ENCODE results near the gene PPP1R9B. TPM values are rescaled to one million over a fixed set of nuclear protein-coding genes. Genes with fewer than 3 reads are reported as not detected.

The PPP1R9B gene
- total RNA-seq, 1 experiment from 2014 or later: 112 TPM

DNA sequence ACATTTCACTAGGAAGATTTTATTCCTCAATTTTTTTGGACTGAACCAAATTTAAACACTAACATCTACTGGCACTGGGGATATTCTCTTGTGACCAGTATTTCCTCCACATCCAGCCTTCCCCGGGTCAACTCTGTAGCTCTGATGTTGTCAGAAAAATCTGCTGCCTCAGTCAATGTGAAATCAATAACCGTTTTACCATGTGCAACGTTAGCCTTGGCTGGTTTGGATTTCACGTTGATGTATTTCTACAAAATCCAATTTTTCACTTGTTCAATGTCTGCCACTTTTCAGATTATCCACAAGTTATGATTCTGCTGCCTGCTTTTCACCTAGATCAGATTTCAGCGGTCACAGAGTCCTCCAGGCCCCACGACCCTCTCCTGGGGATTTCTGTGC, 22.5 kb upstream of the PPP1R9B start:
- no TSS peak for BruUV-seq (replicated peaks)
- ATAC-seq (no peak), DNase-seq (ENCODE audit: low read depth, low spot score) (no peak)
- H3K27ac ChIP-seq (ENCODE audit: low read depth, low read length): no peak overlapping the region
- H3K9ac ChIP-seq (ENCODE audit: low read length): no peak overlapping the region
- no peaks in the 10 kb centered on the region for H3K79me2 ChIP-seq (ENCODE audit: insufficient read depth, low read length)
- ChIA-PET CTCF (interaction anchor here (1.1 to 4.2 kb wide), 5 partner anchors 7 to 27 kb away, joined by 3 to 59 read pairs (median 8); partner anchors contain the start of gene SGCA), POLR2A (no interaction called here), RAD21 (ENCODE audit: low non-redundant PET in 1 of 2, low total read pairs in 2 of 2, uncharacterized antibody in 2 of 2, unreplicated experiment in 2 of 2) (no interaction called here)
- no peaks in the 10 kb centered on the region for H3K36me3 ChIP-seq (ENCODE audit: control insufficient read depth in 1 of 2, insufficient read depth in 2 of 2, low read length in 2 of 2)
- intact Hi-C loops (cut with micrococcal nuclease): no loop called here
- H3K9me3 ChIP-seq (ENCODE audit: control insufficient read depth in 1 of 2, insufficient read depth in 1 of 2, low read depth in 1 of 2, low read length in 2 of 2): no peaks in the 10 kb centered on the region
- H3K4me1 ChIP-seq (ENCODE audit: control insufficient read depth in 1 of 2, insufficient read depth in 2 of 2, low read length in 2 of 2): peaks cover 29 to 71% of the 10 kb centered on the region in 2 experiments
- no peaks in the 10 kb centered on the region for H4K20me1 ChIP-seq (ENCODE audit: insufficient read depth)
- H3K4me3 ChIP-seq (replicated peaks in 1 of 2; ENCODE audit: low read depth in 1 of 2, low read length in 2 of 2): no peak overlapping the region
- no peak for TF ChIP-seq ZNF274 (IDR thresholded peaks at IDR 0.05; ENCODE audit: low read depth, low read length)
- TF ChIP-seq YY1 (IDR thresholded peaks at IDR 0.05; ENCODE audit: extremely low read depth, insufficient replicate concordance, low read depth, low read length): no peak
- TF ChIP-seq, protein P1, sequence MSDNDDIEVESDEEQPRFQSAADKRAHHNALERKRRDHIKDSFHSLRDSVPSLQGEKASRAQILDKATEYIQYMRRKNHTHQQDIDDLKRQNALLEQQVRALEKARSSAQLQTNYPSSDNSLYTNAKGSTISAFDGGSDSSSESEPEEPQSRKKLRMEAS (IDR thresholded peaks at IDR 0.05): no peak
- H3K27me3 ChIP-seq (ENCODE audit: insufficient read depth, low read length): no peaks in the 10 kb centered on the region
- H2AFZ ChIP-seq (ENCODE audit: low read depth, low read length, poor library complexity, severe bottlenecking): no peak overlapping the region
- H3K4me2 ChIP-seq (ENCODE audit: low read length): no peak overlapping the region
- H3K9me2 ChIP-seq (ENCODE audit: insufficient read depth): no peaks in the 10 kb centered on the region

DNA sequence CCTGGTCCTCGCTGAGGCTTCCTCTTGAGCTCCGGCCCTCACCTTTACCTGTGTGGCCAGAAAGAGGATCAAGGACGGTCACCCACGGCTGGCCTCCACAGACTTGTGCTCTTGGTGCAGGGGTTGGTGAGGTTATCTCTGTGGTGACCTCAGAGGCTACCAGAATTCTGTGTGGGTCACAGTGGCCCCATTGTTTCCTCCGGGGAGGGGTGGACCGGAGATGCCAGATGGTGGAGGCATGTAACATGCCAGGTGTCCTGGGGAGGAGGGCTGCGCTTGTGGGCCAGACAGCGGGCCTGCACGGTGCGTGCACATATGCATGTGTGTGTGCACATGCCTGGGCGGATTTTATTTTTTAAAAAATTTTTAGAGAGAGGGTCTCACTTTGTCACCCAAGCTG, 21.7 kb upstream of the PPP1R9B start:
- Histone ChIP-seq H3K27ac (ENCODE audit: low read depth, low read length) (no peak overlapping the region), H2AFZ (ENCODE audit: low read depth, low read length, poor library complexity, severe bottlenecking) (no peak overlapping the region), H4K20me1 (ENCODE audit: insufficient read depth) (no peaks in the 10 kb centered on the region), H3K4me2 (ENCODE audit: low read length) (no peak overlapping the region), H3K27me3 (ENCODE audit: insufficient read depth, low read length) (no peaks in the 10 kb centered on the region), H3K36me3 (ENCODE audit: control insufficient read depth in 1 of 2, insufficient read depth in 2 of 2, low read length in 2 of 2) (no peaks in the 10 kb centered on the region), H3K4me1 (ENCODE audit: control insufficient read depth in 1 of 2, insufficient read depth in 2 of 2, low read length in 2 of 2) (peaks cover 22 to 63% of the 10 kb centered on the region in 2 experiments), H3K9me2 (ENCODE audit: insufficient read depth) (no peaks in the 10 kb centered on the region), H3K4me3 (replicated peaks in 1 of 2; ENCODE audit: low read depth in 1 of 2, low read length in 2 of 2) (no peak overlapping the region), H3K79me2 (ENCODE audit: insufficient read depth, low read length) (no peaks in the 10 kb centered on the region), H3K9ac (ENCODE audit: low read length) (no peak overlapping the region), H3K9me3 (ENCODE audit: control insufficient read depth in 1 of 2, insufficient read depth in 1 of 2, low read depth in 1 of 2, low read length in 2 of 2) (no peaks in the 10 kb centered on the region)
- DNase-seq (ENCODE audit: low read depth, low spot score): no peak
- POLR2A ChIA-PET: no interaction called here
- ATAC-seq: no peak
- BruUV-seq (replicated peaks): no TSS peak
- RAD21 ChIA-PET (ENCODE audit: low non-redundant PET in 1 of 2, low total read pairs in 2 of 2, uncharacterized antibody in 2 of 2, unreplicated experiment in 2 of 2): no interaction called here
- intact Hi-C loops (cut with micrococcal nuclease): no loop called here
- CTCF ChIA-PET: interaction anchor here (1.2 to 4.2 kb wide), 3 partner anchors 11 to 28 kb away, joined by 4 to 59 read pairs (median 8); no protein-coding TSS in a partner anchor
- TF ChIP-seq, protein P2, sequence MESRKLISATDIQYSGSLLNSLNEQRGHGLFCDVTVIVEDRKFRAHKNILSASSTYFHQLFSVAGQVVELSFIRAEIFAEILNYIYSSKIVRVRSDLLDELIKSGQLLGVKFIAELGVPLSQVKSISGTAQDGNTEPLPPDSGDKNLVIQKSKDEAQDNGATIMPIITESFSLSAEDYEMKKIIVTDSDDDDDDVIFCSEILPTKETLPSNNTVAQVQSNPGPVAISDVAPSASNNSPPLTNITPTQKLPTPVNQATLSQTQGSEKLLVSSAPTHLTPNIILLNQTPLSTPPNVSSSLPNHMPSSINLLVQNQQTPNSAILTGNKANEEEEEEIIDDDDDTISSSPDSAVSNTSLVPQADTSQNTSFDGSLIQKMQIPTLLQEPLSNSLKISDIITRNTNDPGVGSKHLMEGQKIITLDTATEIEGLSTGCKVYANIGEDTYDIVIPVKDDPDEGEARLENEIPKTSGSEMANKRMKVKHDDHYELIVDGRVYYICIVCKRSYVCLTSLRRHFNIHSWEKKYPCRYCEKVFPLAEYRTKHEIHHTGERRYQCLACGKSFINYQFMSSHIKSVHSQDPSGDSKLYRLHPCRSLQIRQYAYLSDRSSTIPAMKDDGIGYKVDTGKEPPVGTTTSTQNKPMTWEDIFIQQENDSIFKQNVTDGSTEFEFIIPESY (IDR thresholded peaks at IDR 0.05; ENCODE audit: extremely low read depth, insufficient replicate concordance, low read length): no peak
- TF ChIP-seq SIN3A (IDR thresholded peaks at IDR 0.05; ENCODE audit: low read depth) (no peak), SRF (IDR thresholded peaks at IDR 0.05; ENCODE audit: low read depth) (no peak), TCF7L2 (IDR thresholded peaks at IDR 0.05; ENCODE audit: borderline replicate concordance, extremely low read depth, insufficient read depth, insufficient read length) (no peak), YY1 (IDR thresholded peaks at IDR 0.05; ENCODE audit: extremely low read depth, insufficient replicate concordance, low read depth, low read length) (no peak), FOSL1 (IDR thresholded peaks at IDR 0.05; ENCODE audit: low read depth) (no peak)
- TF ChIP-seq, protein P3, sequence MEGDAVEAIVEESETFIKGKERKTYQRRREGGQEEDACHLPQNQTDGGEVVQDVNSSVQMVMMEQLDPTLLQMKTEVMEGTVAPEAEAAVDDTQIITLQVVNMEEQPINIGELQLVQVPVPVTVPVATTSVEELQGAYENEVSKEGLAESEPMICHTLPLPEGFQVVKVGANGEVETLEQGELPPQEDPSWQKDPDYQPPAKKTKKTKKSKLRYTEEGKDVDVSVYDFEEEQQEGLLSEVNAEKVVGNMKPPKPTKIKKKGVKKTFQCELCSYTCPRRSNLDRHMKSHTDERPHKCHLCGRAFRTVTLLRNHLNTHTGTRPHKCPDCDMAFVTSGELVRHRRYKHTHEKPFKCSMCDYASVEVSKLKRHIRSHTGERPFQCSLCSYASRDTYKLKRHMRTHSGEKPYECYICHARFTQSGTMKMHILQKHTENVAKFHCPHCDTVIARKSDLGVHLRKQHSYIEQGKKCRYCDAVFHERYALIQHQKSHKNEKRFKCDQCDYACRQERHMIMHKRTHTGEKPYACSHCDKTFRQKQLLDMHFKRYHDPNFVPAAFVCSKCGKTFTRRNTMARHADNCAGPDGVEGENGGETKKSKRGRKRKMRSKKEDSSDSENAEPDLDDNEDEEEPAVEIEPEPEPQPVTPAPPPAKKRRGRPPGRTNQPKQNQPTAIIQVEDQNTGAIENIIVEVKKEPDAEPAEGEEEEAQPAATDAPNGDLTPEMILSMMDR (IDR thresholded peaks at IDR 0.05 in 2 of 3, conservative IDR thresholded peaks at IDR 0.05 in 1 of 3; ENCODE audit: borderline replicate concordance in 1 of 3, insufficient read depth in 1 of 3, low read depth in 2 of 3, low read length in 2 of 3): no peak
- TF ChIP-seq, protein P1 (IDR thresholded peaks at IDR 0.05): no peak

Data from HCT116 (cell line).